LNCAP (cell line): Measurements from ENCODE around the gene TRIM22.

Source experiments
- TF ChIP-seq, protein P1 (sequence below): fragments of 450-650 bp; IDR thresholded peaks from 2 replicates; pipeline ENCODE4 v1.5.1; 2017; ENCODE audit warnings: mild to moderate bottlenecking

Gene TRIM22

DNA sequence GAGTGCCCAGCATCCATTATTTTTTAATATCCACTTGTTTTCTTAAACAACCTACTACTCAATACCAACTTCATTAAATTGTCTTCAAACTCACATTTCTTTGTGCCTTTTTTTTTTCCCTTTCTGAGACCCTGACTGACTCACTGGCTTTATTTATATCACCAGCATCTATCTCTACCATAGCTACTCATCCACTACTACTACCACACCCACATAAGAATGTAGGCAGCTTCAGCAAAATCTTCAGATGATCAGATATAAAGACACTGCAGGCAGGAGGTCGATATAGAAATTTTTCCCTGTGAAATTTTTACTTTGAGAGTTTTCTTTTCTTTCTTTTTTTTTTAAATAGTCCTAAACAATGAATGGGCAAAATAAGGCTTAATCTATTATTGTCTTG is 48.8 kb downstream of the TRIM22 start:
- TF ChIP-seq, protein P1, sequence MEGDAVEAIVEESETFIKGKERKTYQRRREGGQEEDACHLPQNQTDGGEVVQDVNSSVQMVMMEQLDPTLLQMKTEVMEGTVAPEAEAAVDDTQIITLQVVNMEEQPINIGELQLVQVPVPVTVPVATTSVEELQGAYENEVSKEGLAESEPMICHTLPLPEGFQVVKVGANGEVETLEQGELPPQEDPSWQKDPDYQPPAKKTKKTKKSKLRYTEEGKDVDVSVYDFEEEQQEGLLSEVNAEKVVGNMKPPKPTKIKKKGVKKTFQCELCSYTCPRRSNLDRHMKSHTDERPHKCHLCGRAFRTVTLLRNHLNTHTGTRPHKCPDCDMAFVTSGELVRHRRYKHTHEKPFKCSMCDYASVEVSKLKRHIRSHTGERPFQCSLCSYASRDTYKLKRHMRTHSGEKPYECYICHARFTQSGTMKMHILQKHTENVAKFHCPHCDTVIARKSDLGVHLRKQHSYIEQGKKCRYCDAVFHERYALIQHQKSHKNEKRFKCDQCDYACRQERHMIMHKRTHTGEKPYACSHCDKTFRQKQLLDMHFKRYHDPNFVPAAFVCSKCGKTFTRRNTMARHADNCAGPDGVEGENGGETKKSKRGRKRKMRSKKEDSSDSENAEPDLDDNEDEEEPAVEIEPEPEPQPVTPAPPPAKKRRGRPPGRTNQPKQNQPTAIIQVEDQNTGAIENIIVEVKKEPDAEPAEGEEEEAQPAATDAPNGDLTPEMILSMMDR = no peak

GRCh38 chr11:5746614-5747013 is 57.0 kb downstream of the TRIM22 start:
- TF ChIP-seq, protein P1 = no peak

- TF ChIP-seq, protein P1 = no peak
Measured at GRCh38 chr11:5749836-5750235, 60.2 kb downstream of the TRIM22 start.

- TF ChIP-seq, protein P1 = no peak
Measured at GRCh38 chr11:5753943-5754342, 64.4 kb downstream of the TRIM22 start, which contains the start of gene OR52N4. OR52N4 (plus strand) TSS chr11:5754243; CDS start chr11:5754741, 498 bp downstream.
